K562 (cell line): ENCODE results near the gene FGFRL1. TPM values are rescaled to one million over a fixed set of nuclear protein-coding genes. Genes with fewer than 3 reads are reported as not detected.
"Not testable (repeated sequence)": the region's sequence is repeated elsewhere in the genome, so short reads cannot be mapped to it uniquely, and the experiment has no call there.

ENCODE experiments used
- ATAC-seq: fragments of 200-7000 bp; cut with Tn5 transposase; 3 replicates; pipeline ENCODE4 v1.9.1; 2020; ENCODE audit warnings: moderate library complexity
- BruUV-seq: library from RNA; stranded (reverse); fragments of 400-500 nt; replicated peaks from 2 replicates; lab custom pipeline; 2021; lab: Mats Ljungman, UMichigan
- CTCF ChIA-PET: fragments of 300-600 bp; formaldehyde crosslinking; extraction: SDS; loops from one replicate; lab custom pipeline; 2021; ENCODE audit warnings: low intra/inter-chr PET ratio; lab: Yijun Ruan, JAX
- POLR2A ChIA-PET: fragments of 300-600, 350-650 bp; sonication (Branson Sonifier 250); formaldehyde crosslinking; extraction: SDS; loops from one replicate; lab custom pipeline; 2021; ENCODE audit warnings: antibody characterized with exemption, inconsistent platforms; lab: Yijun Ruan, JAX
- DNase-seq, 4 experiments: peaks; one replicate each; pipeline versions ENCODE4 v3.0.0 to v3.0.0-alpha.2; 2011 to 2018; ENCODE audit warnings: low spot score in 3 of 4, mixed read lengths in 3 of 4; ENCODE audit errors: extremely low read depth in 1 of 4
- FAIRE-seq: peaks from 2 replicates; lab custom pipeline; 2011; peaks lifted over from hg19 to GRCh38; lab: Jason Lieb, UNC
- H2AFZ ChIP-seq: 2 replicates; pipeline ENCODE4 v1.6.0; 2011; ENCODE audit warnings: low read depth, low read length, control low read depth, inconsistent platforms
- H3K27ac ChIP-seq: fragments of 200-600 bp; 3 replicates; pipeline ENCODE4 v1.8.0; 2011; ENCODE audit warnings: low read depth, mild to moderate bottlenecking, control low read depth, inconsistent platforms, low read length, moderate library complexity, mixed read lengths; ENCODE audit errors: extremely low read depth
- H3K27me3 ChIP-seq, 2 experiments: fragments of 300-600 bp in 1 of 2; 2 replicates in 1 of 2; 3 replicates in 1 of 2; pipeline versions ENCODE4 v1.6.0 to v1.8.0; 2011; ENCODE audit warnings: inconsistent platforms in 2 of 2, low read length in 2 of 2, mild to moderate bottlenecking in 1 of 2, mixed read lengths in 1 of 2, moderate library complexity in 1 of 2; ENCODE audit not compliant: control insufficient read depth in 2 of 2, insufficient read depth in 2 of 2
- H3K36me3 ChIP-seq: fragments of 300-600 bp; 3 replicates; pipeline ENCODE4 v1.8.0; 2011; ENCODE audit warnings: mild to moderate bottlenecking, low read length, inconsistent platforms; ENCODE audit not compliant: control insufficient read depth, insufficient read depth
- H3K4me1 ChIP-seq, 2 experiments: fragments of 200-600 bp in 1 of 2; replicated peaks in 1 of 2; 2 replicates in 1 of 2; 3 replicates in 1 of 2; pipeline versions ENCODE4 v1.5.1 to v1.8.0; 2011; ENCODE audit warnings: inconsistent platforms in 2 of 2, low read length in 2 of 2, mild to moderate bottlenecking in 1 of 2, mixed read lengths in 1 of 2, moderate library complexity in 1 of 2; ENCODE audit not compliant: control insufficient read depth in 2 of 2, insufficient read depth in 2 of 2
- H3K4me2 ChIP-seq: 2 replicates; pipeline ENCODE4 v1.6.1; 2011; ENCODE audit warnings: low read length, control low read depth, inconsistent platforms, mixed read lengths; ENCODE audit not compliant: insufficient read depth
- H3K4me3 ChIP-seq: fragments of 200-600 bp; sonication (generic), shearing (Covaris generic); 2 replicates; pipeline ENCODE4 v1.5.1; 2016; ENCODE audit warnings: control low read depth, inconsistent platforms
- H3K79me2 ChIP-seq: fragments of 200-600 bp; 3 replicates; pipeline ENCODE4 v1.8.0; 2011; ENCODE audit warnings: low read length, inconsistent platforms; ENCODE audit not compliant: control insufficient read depth, insufficient read depth
- H3K9ac ChIP-seq, 2 experiments: 2 replicates each; pipeline versions ENCODE4 v1.6.0 to v1.6.1; 2011; ENCODE audit warnings: low read depth in 2 of 2, low read length in 2 of 2, control low read depth in 1 of 2, inconsistent platforms in 1 of 2, mild to moderate bottlenecking in 1 of 2, mixed read lengths in 1 of 2; ENCODE audit not compliant: insufficient read depth in 1 of 2
- H3K9me1 ChIP-seq: one replicate; pipeline ENCODE4 v1.6.0; 2011; ENCODE audit warnings: inconsistent platforms, mild to moderate bottlenecking, low read length, moderate library complexity; ENCODE audit not compliant: control insufficient read depth, insufficient read depth
- H3K9me3 ChIP-seq: replicated peaks from 2 replicates; pipeline ENCODE4 v1.5.1; 2011; ENCODE audit warnings: low read depth, low read length, inconsistent platforms; ENCODE audit not compliant: control insufficient read depth, insufficient read depth
- H4K20me1 ChIP-seq: replicated peaks from 2 replicates; pipeline ENCODE4 v1.6.1; 2011; ENCODE audit warnings: low read length, inconsistent platforms, mixed read lengths; ENCODE audit not compliant: control insufficient read depth, insufficient read depth
- ASH1L ChIP-seq: fragments of 450-650 bp; IDR thresholded peaks from 2 replicates; pipeline ENCODE4 v1.6.1; 2018; ENCODE audit warnings: borderline replicate concordance, mild to moderate bottlenecking, low read depth; ENCODE audit not compliant: partially characterized antibody
- CC2D1A ChIP-seq: fragments of 450-650 bp; IDR thresholded peaks from 2 replicates; pipeline ENCODE4 v1.6.1; 2017; ENCODE audit warnings: mild to moderate bottlenecking
- E4F1 ChIP-seq: fragments of 250-450 bp; sonication (Bioruptor Pico); IDR thresholded peaks from 2 replicates; pipeline ENCODE4 v1.5.0; 2021; ENCODE audit warnings: mild to moderate bottlenecking, borderline replicate concordance
- GATA2 ChIP-seq: sonication (generic); formaldehyde crosslinking; IDR thresholded peaks from 2 replicates; pipeline ENCODE4 v1.4.0; 2020; ENCODE audit warnings: mild to moderate bottlenecking, missing genetic modification reagents
- POLR2G ChIP-seq: fragments of 200-400 bp; formaldehyde crosslinking; IDR thresholded peaks from 2 replicates; pipeline ENCODE4 v1.6.1; 2017; ENCODE audit warnings: low read depth, mild to moderate bottlenecking, antibody characterized with exemption, low read length, moderate library complexity
- PTBP1 ChIP-seq: fragments of 200-400 bp; formaldehyde crosslinking; IDR thresholded peaks from 2 replicates; pipeline ENCODE4 v1.6.1; 2017; ENCODE audit warnings: low read depth, low read length
- RBM14 ChIP-seq: fragments of 200-400 bp; formaldehyde crosslinking; IDR thresholded peaks from 2 replicates; pipeline ENCODE4 v1.6.1; 2018; ENCODE audit warnings: low read depth, mild to moderate bottlenecking, low read length, moderate library complexity, borderline replicate concordance; ENCODE audit not compliant: insufficient read depth
- ZBTB1 ChIP-seq: sonication (generic); formaldehyde crosslinking; IDR thresholded peaks from 2 replicates; pipeline ENCODE4 v1.8.1; 2023; ENCODE audit warnings: missing genetic modification reagents, low read depth, mild to moderate bottlenecking, borderline replicate concordance
- ZBTB17 ChIP-seq: fragments of 450-650 bp; formaldehyde crosslinking; IDR thresholded peaks from 2 replicates; pipeline ENCODE4 v1.4.0; 2020; ENCODE audit warnings: mild to moderate bottlenecking
- ZBTB9 ChIP-seq: fragments of 450-650 bp; formaldehyde crosslinking; IDR thresholded peaks from 2 replicates; pipeline ENCODE4 v1.4.0; 2020; ENCODE audit warnings: mild to moderate bottlenecking, moderate library complexity
- WGBS: fragments of 100-300 bp; shearing (Covaris generic); methylation state at CpG from one replicate; pipeline ENCODE4 v1.1.6; 2016; ENCODE audit warnings: low coverage, mixed read lengths; ENCODE audit not compliant: insufficient coverage; ENCODE audit errors: missing lambda C conversion rate; 5-methylcytosine and 5-hydroxymethylcytosine counted together
- in situ Hi-C: fragments of 300-500 bp; cut with MboI; formaldehyde crosslinking; loops from 4 replicates; pipeline ENCODE4 v1.15.0; 2018; ENCODE audit warnings: inconsistent platforms, mixed read lengths
- intact Hi-C: fragments of 100-400 bp; cut with micrococcal nuclease; formaldehyde crosslinking; loops from 2 replicates; pipeline ENCODE4 v1.14.2; 2022
- polyA plus RNA-seq, 8 experiments: library from polyadenylated mRNA; depleted of rRNA in 4 of 8; stranded (reverse) in 5 of 8; unstranded in 3 of 8; fragments of >200 nt; fragmentation: Nextera tagmentation in 2 of 8; fragmentation: Illumina TruSeq in 1 of 8; extraction: Ambion mirVana in 2 of 8; extraction: Trizol in 1 of 8; gene quantifications; 2 replicates each; pipeline versions ENCODE4 v1.2.1 to v1.2.3, GENCODE V29; 2011 to 2014; ENCODE audit warnings: inconsistent platforms in 1 of 8, missing spikeins in 1 of 8
- total RNA-seq, 7 experiments: library from RNA; depleted of rRNA in 6 of 7; stranded (reverse); fragments of >200 nt in 6 of 7; fragmentation: Illumina TruSeq in 2 of 7; extraction: Trizol in 2 of 7; gene quantifications; 2 replicates each; pipeline versions ENCODE4 v1.2.1 to v1.2.3, GENCODE V29; 2011 to 2021; ENCODE audit warnings: low replicate concordance in 1 of 7

FGFRL1 gene
- total and polyA plus RNA-seq, 9 of the 15 experiments (the other 6 are each of a cell fraction or from before 2014, with no cell fraction given) = 0.34 to 49.9 (median 14.6) TPM

- BruUV-seq, H3K36me3 ChIP-seq, CTCF ChIA-PET, H4K20me1 ChIP-seq, H3K4me2 ChIP-seq, FAIRE-seq, H3K9me1 ChIP-seq, POLR2A ChIA-PET, DNase-seq, H2AFZ ChIP-seq, H3K27ac ChIP-seq, H3K4me3 ChIP-seq, H3K9ac ChIP-seq, in situ Hi-C loops, H3K9me3 ChIP-seq, H3K27me3 ChIP-seq, ATAC-seq: not testable (repeated sequence)
- intact Hi-C loops = loop anchor here (10.0 kb wide), 1 partner anchor 45 kb away; no protein-coding TSS in a partner anchor
- peaks cover 20 to 59% of the 10 kb centered on the region in 2 experiments for H3K4me1 ChIP-seq
- H3K79me2 ChIP-seq = peaks cover 13% of the 10 kb centered on the region; the same call in 2 of the 3 replicates
- 82% methylated on average over 10 of the region's 21 CpGs for WGBS
- TF ChIP-seq POLR2G = peak; percentile 51; the same call in 1 of the 2 replicates
- TF ChIP-seq, all 486 proteins: peak for 1; not testable (repeated sequence) for 485
Observed at GRCh38 chr4:999240-999863, 12.1 kb upstream of the FGFRL1 start.

- Histone ChIP-seq H3K36me3 (no peaks in the 10 kb centered on the region), H3K9me3 (no peaks in the 10 kb centered on the region), H3K27ac (no peak overlapping the region), H3K4me1 (peaks cover 18 to 59% of the 10 kb centered on the region in 2 experiments), H3K9ac (no peak overlapping the region), H3K4me2 (no peak overlapping the region), H3K27me3 (no peaks in the 10 kb centered on the region), H3K79me2 (peaks cover 13% of the 10 kb centered on the region; the same call in 2 of the 3 replicates), H4K20me1 (no peaks in the 10 kb centered on the region), H3K4me3 (no peak overlapping the region), H2AFZ (no peak overlapping the region), H3K9me1 (no peaks in the 10 kb centered on the region)
- 86% methylated on average over 4 of the region's 18 CpGs for WGBS
- ChIA-PET POLR2A (interaction anchor here (0.7 kb wide), 1 partner anchor 13 kb away, joined by 3 read pairs; no protein-coding TSS in a partner anchor), CTCF (no interaction called here)
- DNase-seq (no peak), ATAC-seq (no peak), FAIRE-seq (no peak)
- BruUV-seq = no TSS peak
- intact Hi-C loops (loop anchor here (10.0 kb wide), 1 partner anchor 45 kb away; no protein-coding TSS in a partner anchor), in situ Hi-C loops (no loop called here)
- TF ChIP-seq E4F1 (CRISPR knock-in tag) = no peak
- no peak for TF ChIP-seq RBM14
- TF ChIP-seq ASH1L = no peak
- TF ChIP-seq GATA2 (CRISPR knock-in tag) = no peak
- TF ChIP-seq PTBP1 = no peak
- no peak for TF ChIP-seq ZBTB17 (CRISPR knock-in tag)
- no peak for TF ChIP-seq CC2D1A
- TF ChIP-seq ZBTB9 (CRISPR knock-in tag) = no peak
- TF ChIP-seq ZBTB1 = no peak
Observed at GRCh38 chr4:999882-1000425, 11.5 kb upstream of the FGFRL1 start.
